Renal cortex interstitium (tissue), 11 donors: ENCODE results near the gene LHX2. TPM values are rescaled to one million over a fixed set of nuclear protein-coding genes. Genes with fewer than 3 reads are reported as not detected.

Source experiments
- DNase-seq, 11 donors: peaks; one replicate each; pipeline ENCODE4 v3.0.0-alpha.2; 2013; ENCODE audit warnings: low read depth in 9 of 11, low spot score in 4 of 11; ENCODE audit errors: extremely low read depth in 1 of 11
- polyA plus RNA-seq, 3 donors: library from polyadenylated mRNA; unstranded; fragments of 120-200 nt; gene quantifications; one replicate each; pipeline ENCODE4 v1.2.1, GENCODE V29; 2013; ENCODE audit not compliant: insufficient read length in 3 of 3

Gene LHX2
- polyA plus RNA-seq, 3 donors: 0.16 to 0.23 TPM; not detected in 1

- DNase-seq: no peak
These were observed 13.8 kb upstream of the LHX2 start for GRCh38 chr9:123997665-123998277.

GRCh38 chr9:123998278-123998925 lies 13.2 kb upstream of the LHX2 start:
- DNase-seq: no peak

- DNase-seq: no peak
These were observed 12.5 kb upstream of the LHX2 start for GRCh38 chr9:123998970-123999621.

- no peak for DNase-seq
These were observed 11.9 kb upstream of the LHX2 start for GRCh38 chr9:123999661-124000060.

GRCh38 chr9:124000161-124000783 lies 11.3 kb upstream of the LHX2 start:
- no peak for DNase-seq

GRCh38 chr9:124000784-124001457 lies 10.6 kb upstream of the LHX2 start:
- no peak for DNase-seq

GRCh38 chr9:124001458-124001799 lies 10.1 kb upstream of the LHX2 start:
- no peak for DNase-seq

GRCh38 chr9:124001866-124002525 lies 9.6 kb upstream of the LHX2 start:
- no peak for DNase-seq

- no peak for DNase-seq
These were observed 7.8 kb upstream of the LHX2 start for GRCh38 chr9:124003636-124004349.

- no peak for DNase-seq
These were observed 7.0 kb upstream of the LHX2 start for GRCh38 chr9:124004593-124004992.

- no peak for DNase-seq
These were observed 6.4 kb upstream of the LHX2 start for GRCh38 chr9:124005029-124005771.

- DNase-seq: no peak
These were observed 4.9 kb upstream of the LHX2 start for GRCh38 chr9:124006448-124007361.

- DNase-seq: no peak
These were observed 3.8 kb upstream of the LHX2 start for GRCh38 chr9:124007565-124008302.

GRCh38 chr9:124008303-124008693 lies 3.3 kb upstream of the LHX2 start:
- DNase-seq: no peak

GRCh38 chr9:124008694-124009530 lies 2.7 kb upstream of the LHX2 start:
- no peak for DNase-seq
